GM10248 (cell line): Measurements from ENCODE around the gene KIF17.

ENCODE experiments used
- CTCF ChIA-PET: fragments of 300-600 bp; sonication (Branson Sonifier 250); formaldehyde crosslinking; extraction: SDS; loops from one replicate; lab custom pipeline; 2021; ENCODE audit warnings: antibody characterized with exemption; lab: Yijun Ruan, JAX
- POLR2A ChIA-PET: fragments of 350-650 bp; sonication (Branson Sonifier 250); formaldehyde crosslinking; extraction: SDS; loops from one replicate; lab custom pipeline; 2020; ENCODE audit warnings: antibody characterized with exemption; lab: Yijun Ruan, JAX
- DNase-seq: peaks from one replicate; pipeline ENCODE4 v3.0.0; 2012; ENCODE audit errors: extremely low spot score
- CTCF ChIP-seq: IDR thresholded peaks from 2 replicates; pipeline ENCODE4 v1.5.1; 2012; ENCODE audit warnings: mild to moderate bottlenecking, low read depth; ENCODE audit errors: extremely low read depth, missing control alignments, control extremely low read depth

The KIF17 gene

DNA sequence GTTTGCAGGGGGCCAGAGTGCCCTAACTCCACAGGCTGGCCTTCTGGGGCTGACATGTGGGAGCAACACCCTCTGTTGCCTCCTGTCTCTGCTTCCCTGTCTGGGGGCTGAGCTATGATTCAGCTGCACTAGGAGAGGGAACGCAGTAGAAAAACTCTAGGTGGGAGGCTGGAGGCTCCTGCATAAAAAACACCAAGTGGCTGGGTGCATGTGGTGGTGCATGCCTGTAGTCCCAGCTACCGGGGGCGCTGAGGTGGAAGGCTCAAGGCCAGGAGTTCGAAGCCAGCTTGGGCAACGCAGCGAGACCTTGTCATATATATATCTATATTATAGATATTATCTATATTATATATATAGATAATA is 5.6 kb downstream of the KIF17 start:
- CTCF ChIA-PET = interaction anchor here (1.5 to 2.6 kb wide), 2 partner anchors 15 to 20 kb away, joined by 4 to 9 read pairs; partner anchors contain the start of gene SH2D5

GRCh38 chr1:20711285-20712214 is 6.3 kb downstream of the KIF17 start:
- ChIA-PET CTCF (interaction anchor here (1.2 to 2.6 kb wide), 4 partner anchors 12 to 484 kb away, joined by 3 to 9 read pairs (median 4); partner anchors contain the start of gene SH2D5), POLR2A (no interaction called here)
- DNase-seq = no peak
- no peak for TF ChIP-seq CTCF

More for the DNA sequence above, 5.6 kb downstream of the KIF17 start:
- no peak for DNase-seq
- POLR2A ChIA-PET = no interaction called here
- no peak for TF ChIP-seq CTCF

- ChIA-PET CTCF (interaction anchor here (1.0 to 1.7 kb wide), 3 partner anchors 11 to 484 kb away, joined by 3 to 4 read pairs (median 3); no protein-coding TSS in a partner anchor), POLR2A (no interaction called here)
- DNase-seq = no peak
- no peak for TF ChIP-seq CTCF
Observed at GRCh38 chr1:20710469-20711284, 7.1 kb downstream of the KIF17 start.

- no peak for TF ChIP-seq CTCF
- no peak for DNase-seq
- ChIA-PET CTCF (interaction anchor here (1.0 to 1.7 kb wide), 2 partner anchors 10 to 13 kb away, joined by 3 to 4 read pairs; no protein-coding TSS in a partner anchor), POLR2A (no interaction called here)
Observed at GRCh38 chr1:20709868-20710267, 7.9 kb downstream of the KIF17 start.

- no peak for TF ChIP-seq CTCF
- ChIA-PET POLR2A (no interaction called here), CTCF (interaction anchor here (4.7 kb wide), 1 partner anchor 11 kb away, joined by 35 read pairs; no protein-coding TSS in a partner anchor)
- DNase-seq = no peak
Observed at GRCh38 chr1:20708891-20709290, 8.9 kb downstream of the KIF17 start.

GRCh38 chr1:20708057-20708456 is 9.8 kb downstream of the KIF17 start:
- no peak for TF ChIP-seq CTCF
- ChIA-PET POLR2A (interaction anchor here (0.5 kb wide), 1 partner anchor 79 kb away, joined by 3 read pairs; no protein-coding TSS in a partner anchor), CTCF (interaction anchor here (1.1 to 4.7 kb wide), 2 partner anchors 11 to 487 kb away, joined by 3 to 35 read pairs; no protein-coding TSS in a partner anchor)
- no peak for DNase-seq
